Keratinocyte (primary cell): ENCODE results near the gene ACTG1. TPM values are rescaled to one million over a fixed set of nuclear protein-coding genes. Genes with fewer than 3 reads are reported as not detected.

Experiments used
- DNase-seq: peaks from one replicate; pipeline ENCODE4 v3.0.0-alpha.2; 2011; ENCODE audit warnings: low read depth, missing footprints, low spot score
- FAIRE-seq: peaks from 2 replicates; lab custom pipeline; 2011; peaks lifted over from hg19 to GRCh38; lab: Jason Lieb, UNC
- H2AFZ ChIP-seq: 2 replicates; pipeline ENCODE4 v1.6.0; 2012; ENCODE audit warnings: low read length, control low read depth, inconsistent platforms; ENCODE audit not compliant: control insufficient read depth
- H3K27ac ChIP-seq: 2 replicates; pipeline ENCODE4 v1.5.1; 2011; ENCODE audit warnings: low read length; ENCODE audit not compliant: control insufficient read depth, insufficient read depth
- H3K27me3 ChIP-seq: 3 replicates; pipeline ENCODE4 v1.6.0; 2011; ENCODE audit warnings: low read length; ENCODE audit not compliant: control insufficient read depth, insufficient read depth; ENCODE audit errors: extremely low read depth
- H3K36me3 ChIP-seq, 2 experiments: 2 replicates in 1 of 2; 3 replicates in 1 of 2; pipeline ENCODE4 v1.5.1; 2011; ENCODE audit warnings: low read length in 2 of 2, mild to moderate bottlenecking in 1 of 2; ENCODE audit not compliant: control insufficient read depth in 2 of 2, insufficient read depth in 2 of 2; ENCODE audit errors: extremely low read depth in 1 of 2
- H3K4me1 ChIP-seq: 3 replicates; pipeline ENCODE4 v1.5.1; 2011; ENCODE audit warnings: low read length; ENCODE audit not compliant: control insufficient read depth, insufficient read depth; ENCODE audit errors: extremely low read depth
- H3K4me2 ChIP-seq: 3 replicates; pipeline ENCODE4 v1.6.0; 2011; ENCODE audit warnings: low read depth, low read length; ENCODE audit not compliant: control insufficient read depth, insufficient read depth; ENCODE audit errors: extremely low read depth
- H3K4me3 ChIP-seq, 3 experiments: fragments of 200-600 bp in 1 of 3; sonication (generic) in 1 of 3; 2 replicates in 2 of 3; 3 replicates in 1 of 3; pipeline ENCODE4 v1.5.1; 2011 to 2016; ENCODE audit warnings: low read length in 3 of 3, mild to moderate bottlenecking in 3 of 3, control low read depth in 2 of 3, inconsistent platforms in 1 of 3, low read depth in 1 of 3, mixed read lengths in 1 of 3, mixed run types in 1 of 3, moderate library complexity in 1 of 3; ENCODE audit not compliant: control insufficient read depth in 2 of 3, insufficient read depth in 2 of 3; ENCODE audit errors: extremely low read depth in 1 of 3
- H3K79me2 ChIP-seq: 2 replicates; pipeline ENCODE4 v1.6.0; 2012; ENCODE audit warnings: low read length; ENCODE audit not compliant: control insufficient read depth, insufficient read depth
- H3K9ac ChIP-seq: 3 replicates; pipeline ENCODE4 v1.6.0; 2011; ENCODE audit warnings: low read length; ENCODE audit not compliant: control insufficient read depth, insufficient read depth; ENCODE audit errors: extremely low read depth
- H3K9me1 ChIP-seq: 3 replicates; pipeline ENCODE4 v1.6.0; 2011; ENCODE audit warnings: low read length; ENCODE audit not compliant: control insufficient read depth, insufficient read depth; ENCODE audit errors: extremely low read depth
- H3K9me3 ChIP-seq: 2 replicates; pipeline ENCODE4 v1.5.1; 2012; ENCODE audit warnings: low read depth, low read length; ENCODE audit not compliant: control insufficient read depth
- H4K20me1 ChIP-seq: 3 replicates; pipeline ENCODE4 v1.6.0; 2011; ENCODE audit warnings: low read length; ENCODE audit not compliant: control insufficient read depth, insufficient read depth; ENCODE audit errors: extremely low read depth
- CTCF ChIP-seq, 3 experiments: IDR thresholded peaks in 1 of 3; conservative IDR thresholded peaks in 1 of 3; optimal IDR thresholded peaks in 1 of 3; 2 replicates in 2 of 3; 3 replicates in 1 of 3; pipeline versions ENCODE3 to v1.5.1; 2011; ENCODE audit warnings: low read length in 3 of 3, mild to moderate bottlenecking in 3 of 3, moderate library complexity in 2 of 3, control low read depth in 1 of 3, inconsistent platforms in 1 of 3; ENCODE audit not compliant: insufficient read depth in 2 of 3; ENCODE audit errors: extremely low read depth in 1 of 3
- EZH2 ChIP-seq: IDR thresholded peaks from one replicate; pipeline ENCODE4 v1.6.1; 2012; ENCODE audit warnings: inconsistent platforms, mild to moderate bottlenecking, low read length, moderate library complexity
- dilution Hi-C: fragments of 300-500 bp; cut with MboI; formaldehyde crosslinking; loops from one replicate; pipeline ENCODE4 v1.7.0; 2020; ENCODE audit warnings: low sequenced_read_pairs; ENCODE audit not compliant: extremely low pct_ligation_motif_present
- polyA plus RNA-seq, 5 experiments: library from polyadenylated mRNA; depleted of rRNA in 3 of 5; stranded (reverse) in 3 of 5; stranded (forward) in 1 of 5; unstranded in 1 of 5; fragments of >200 nt; gene quantifications; 1 replicate in 1 of 5; 2 replicates in 3 of 5; 3 replicates in 1 of 5; pipeline versions ENCODE4 v1.2.1 to v1.2.3, GENCODE V29; 2011 to 2012; ENCODE audit warnings: missing spikeins in 2 of 5, low read depth in 1 of 5, low replicate concordance in 1 of 5

Gene ACTG1
- polyA plus RNA-seq, 1 donor (not counting 4 experiments of a cell fraction or from before 2014, with no cell fraction given) = 1,867 TPM

GRCh38 chr17:81550285-81550684 lies 37.7 kb upstream of the ACTG1 start:
- Histone ChIP-seq H3K4me2 (no peak overlapping the region), H3K27ac (no peak overlapping the region), H2AFZ (no peak overlapping the region), H3K9me1 (no peaks in the 10 kb centered on the region), H3K4me1 (peaks cover 20% of the 10 kb centered on the region), H4K20me1 (no peaks in the 10 kb centered on the region), H3K9ac (no peak overlapping the region), H3K79me2 (peaks cover 24% of the 10 kb centered on the region), H3K36me3 (peaks cover 22 to 25% of the 10 kb centered on the region in 2 experiments), H3K4me3 (no peak overlapping the region), H3K9me3 (no peaks in the 10 kb centered on the region), H3K27me3 (no peaks in the 10 kb centered on the region)
- FAIRE-seq (no peak), DNase-seq (no peak)
- dilution Hi-C loops = no loop called here
- TF ChIP-seq CTCF (optimal IDR thresholded peaks at IDR 0.05 in 1 of 3, IDR thresholded peaks at IDR 0.05 in 1 of 3, conservative IDR thresholded peaks at IDR 0.05 in 1 of 3; ENCODE audit: extremely low read depth in 1 of 3, insufficient read depth in 2 of 3, low read length in 3 of 3) (no peak), EZH2 (no peak)

DNA sequence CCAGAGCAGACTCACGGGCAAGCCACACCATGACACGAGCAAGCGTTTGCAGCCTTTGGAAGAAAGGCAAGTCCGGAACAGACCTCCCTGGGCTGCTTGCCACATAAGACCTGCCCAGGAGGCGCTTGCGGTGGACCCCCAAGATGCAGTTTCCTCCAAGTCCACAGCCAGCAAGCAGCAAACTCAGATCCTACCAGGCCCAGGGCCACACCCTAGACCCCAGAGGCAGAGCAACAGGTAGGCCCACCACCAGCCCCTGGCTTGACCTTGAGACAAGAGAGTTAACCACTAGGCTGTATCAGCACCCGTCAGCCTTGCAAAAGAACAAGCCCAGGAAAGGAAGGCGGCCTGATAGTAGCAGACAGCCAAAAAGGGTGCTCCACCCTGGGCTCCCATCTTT lies 37.2 kb upstream of the ACTG1 start:
- Histone ChIP-seq H3K9me1 (no peaks in the 10 kb centered on the region), H3K27me3 (no peaks in the 10 kb centered on the region), H3K9me3 (no peaks in the 10 kb centered on the region), H4K20me1 (no peaks in the 10 kb centered on the region), H3K4me1 (peaks cover 20% of the 10 kb centered on the region), H3K9ac (no peak overlapping the region), H2AFZ (no peak overlapping the region), H3K36me3 (peaks cover 22 to 25% of the 10 kb centered on the region in 2 experiments), H3K27ac (no peak overlapping the region), H3K79me2 (peaks cover 24% of the 10 kb centered on the region), H3K4me2 (no peak overlapping the region), H3K4me3 (no peak overlapping the region)
- TF ChIP-seq EZH2 (no peak), CTCF (optimal IDR thresholded peaks at IDR 0.05 in 1 of 3, IDR thresholded peaks at IDR 0.05 in 1 of 3, conservative IDR thresholded peaks at IDR 0.05 in 1 of 3; ENCODE audit: extremely low read depth in 1 of 3, insufficient read depth in 2 of 3, low read length in 3 of 3) (no peak)
- no peak for FAIRE-seq
- dilution Hi-C loops = no loop called here
- DNase-seq = no peak
